KMS-11 (cell line): ENCODE measurements around the gene ALMS1.

Experiments
- H2AFZ ChIP-seq: fragments of 200-600 bp; sonication (generic); 2 replicates; pipeline ENCODE4 v1.6.1; 2016; ENCODE audit warnings: antibody characterized with exemption, mixed run types, low read depth
- H3K27ac ChIP-seq: fragments of 200-600 bp; sonication (generic); 2 replicates; pipeline ENCODE4 v1.6.1; 2016; ENCODE audit warnings: mild to moderate bottlenecking, mixed run types
- H3K27me3 ChIP-seq: fragments of 200-600 bp; sonication (generic); 2 replicates; pipeline ENCODE4 v1.6.1; 2017; ENCODE audit warnings: mild to moderate bottlenecking, low read depth, mixed run types, moderate library complexity; ENCODE audit not compliant: insufficient read depth
- H3K36me3 ChIP-seq: fragments of 200-600 bp; sonication (generic); 2 replicates; pipeline ENCODE4 v1.6.1; 2017; ENCODE audit warnings: mild to moderate bottlenecking, mixed run types; ENCODE audit not compliant: insufficient read depth
- H3K4me1 ChIP-seq: fragments of 200-600 bp; sonication (generic); 2 replicates; pipeline ENCODE4 v1.6.1; 2016; ENCODE audit warnings: mild to moderate bottlenecking, low read depth, mixed run types; ENCODE audit not compliant: poor library complexity, severe bottlenecking
- H3K4me2 ChIP-seq: fragments of 200-600 bp; sonication (generic); 2 replicates; pipeline ENCODE4 v1.7.0; 2016; ENCODE audit warnings: mild to moderate bottlenecking, mixed run types
- H3K4me3 ChIP-seq: fragments of 200-600 bp; sonication (generic); IDR thresholded peaks from 2 replicates; pipeline ENCODE4 v1.6.1; 2017; ENCODE audit warnings: low read depth, low read length, mixed read lengths; ENCODE audit not compliant: insufficient read depth
- H3K79me2 ChIP-seq: fragments of 200-600 bp; sonication (generic); 2 replicates; pipeline ENCODE4 v1.6.1; 2016; ENCODE audit warnings: low read depth, mixed run types; ENCODE audit not compliant: insufficient read depth
- H3K9ac ChIP-seq: fragments of 200-600 bp; sonication (generic); 2 replicates; pipeline ENCODE4 v1.6.1; 2016; ENCODE audit warnings: mild to moderate bottlenecking, mixed run types
- H4K20me1 ChIP-seq: fragments of 200-600 bp; sonication (generic); 2 replicates; pipeline ENCODE4 v1.6.1; 2016; ENCODE audit warnings: mild to moderate bottlenecking, mixed run types; ENCODE audit not compliant: insufficient read depth
- TF ChIP-seq, protein P1 (sequence below): fragments of 200-600 bp; sonication (generic); conservative IDR thresholded peaks from 2 replicates; pipeline ENCODE4 v1.6.1; 2017; ENCODE audit warnings: low read depth, mild to moderate bottlenecking, antibody characterized with exemption, low read length, moderate library complexity, mixed read lengths

Gene ALMS1

DNA sequence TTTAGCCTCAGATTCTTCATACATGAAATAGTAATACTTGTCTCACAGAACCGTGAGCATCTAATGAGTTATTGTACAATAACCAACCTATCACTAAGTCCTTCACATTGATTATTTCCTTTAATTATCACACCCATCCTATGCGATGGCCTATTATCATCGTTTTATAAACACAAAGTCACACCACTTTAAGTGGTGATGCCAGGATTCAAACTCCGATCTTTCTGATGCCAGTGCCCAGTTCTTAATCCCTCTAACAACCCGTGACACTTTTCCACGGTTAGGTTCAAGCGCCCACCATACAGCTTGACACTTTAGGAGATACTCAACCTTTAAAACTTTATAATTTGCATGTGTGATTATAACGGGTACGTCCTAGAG lies 523 bp upstream of the ALMS1 start:
- Histone ChIP-seq H3K9ac (peak overlapping the region; percentile 62), H3K79me2 (peaks cover 34% of the 10 kb centered on the region; the same call in 1 of the 2 replicates), H3K27ac (peak overlapping the region; percentile 58), H4K20me1 (no peaks in the 10 kb centered on the region), H3K4me3 (no peak overlapping the region), H3K4me2 (peak overlapping the region; percentile 86), H3K36me3 (no peaks in the 10 kb centered on the region), H3K4me1 (peaks cover 23% of the 10 kb centered on the region), H2AFZ (peak overlapping the region; percentile 96), H3K27me3 (no peaks in the 10 kb centered on the region)
- TF ChIP-seq, protein P1, sequence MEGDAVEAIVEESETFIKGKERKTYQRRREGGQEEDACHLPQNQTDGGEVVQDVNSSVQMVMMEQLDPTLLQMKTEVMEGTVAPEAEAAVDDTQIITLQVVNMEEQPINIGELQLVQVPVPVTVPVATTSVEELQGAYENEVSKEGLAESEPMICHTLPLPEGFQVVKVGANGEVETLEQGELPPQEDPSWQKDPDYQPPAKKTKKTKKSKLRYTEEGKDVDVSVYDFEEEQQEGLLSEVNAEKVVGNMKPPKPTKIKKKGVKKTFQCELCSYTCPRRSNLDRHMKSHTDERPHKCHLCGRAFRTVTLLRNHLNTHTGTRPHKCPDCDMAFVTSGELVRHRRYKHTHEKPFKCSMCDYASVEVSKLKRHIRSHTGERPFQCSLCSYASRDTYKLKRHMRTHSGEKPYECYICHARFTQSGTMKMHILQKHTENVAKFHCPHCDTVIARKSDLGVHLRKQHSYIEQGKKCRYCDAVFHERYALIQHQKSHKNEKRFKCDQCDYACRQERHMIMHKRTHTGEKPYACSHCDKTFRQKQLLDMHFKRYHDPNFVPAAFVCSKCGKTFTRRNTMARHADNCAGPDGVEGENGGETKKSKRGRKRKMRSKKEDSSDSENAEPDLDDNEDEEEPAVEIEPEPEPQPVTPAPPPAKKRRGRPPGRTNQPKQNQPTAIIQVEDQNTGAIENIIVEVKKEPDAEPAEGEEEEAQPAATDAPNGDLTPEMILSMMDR, result no peak

DNA sequence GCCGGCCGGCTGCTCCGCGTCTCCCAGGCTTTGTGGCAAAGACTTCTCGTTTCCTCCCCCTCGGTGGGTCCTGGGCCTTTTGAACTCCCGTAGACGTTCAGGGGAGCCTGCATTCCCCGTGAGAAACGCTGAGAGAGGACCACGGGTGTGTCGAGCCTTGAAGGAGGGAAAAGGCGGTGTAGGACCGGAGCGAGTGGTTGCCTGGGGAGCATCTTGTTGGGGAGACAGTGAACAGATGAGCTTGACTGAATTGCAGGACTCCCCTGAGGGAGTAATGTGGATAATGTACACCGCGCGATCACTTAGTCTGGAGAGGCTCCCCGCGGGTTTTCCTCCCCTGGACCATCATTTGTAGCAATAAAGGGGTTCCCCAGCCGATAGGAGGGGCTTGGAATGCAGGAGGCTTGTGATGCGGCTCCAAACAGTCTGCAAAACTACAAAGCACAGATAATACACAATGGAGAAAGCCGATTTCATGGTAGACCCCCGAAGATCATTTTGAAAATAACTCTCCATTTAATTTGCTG lies 769 bp downstream of the ALMS1 start:
- TF ChIP-seq, protein P1, result no peak

GRCh38 chr2:73386894-73387636 lies 1.4 kb downstream of the ALMS1 start:
- Histone ChIP-seq H3K36me3 (no peaks in the 10 kb centered on the region), H2AFZ (peak overlapping the region; percentile 76), H3K27ac (peak overlapping the region; percentile 72), H3K4me3 (peak overlapping the region; percentile 91), H3K9ac (peak overlapping the region; percentile 69), H4K20me1 (no peaks in the 10 kb centered on the region), H3K4me2 (peak overlapping the region; percentile 91), H3K27me3 (no peaks in the 10 kb centered on the region), H3K79me2 (peaks cover 48% of the 10 kb centered on the region; the same call in 1 of the 2 replicates), H3K4me1 (peaks cover 23% of the 10 kb centered on the region)
- TF ChIP-seq, protein P1, result no peak

More for the DNA sequence above, 769 bp downstream of the ALMS1 start:
- no peaks in the 10 kb centered on the region for H3K27me3 ChIP-seq
- no peaks in the 10 kb centered on the region for H3K36me3 ChIP-seq
- H3K79me2 ChIP-seq, result peaks cover 43% of the 10 kb centered on the region; the same call in 1 of the 2 replicates
- H3K4me1 ChIP-seq, result peaks cover 23% of the 10 kb centered on the region
- peak overlapping the region; percentile 76 for H2AFZ ChIP-seq
- peak overlapping the region; percentile 91 for H3K4me2 ChIP-seq
- peak overlapping the region; percentile 91 for H3K4me3 ChIP-seq
- peak overlapping the region; percentile 72 for H3K27ac ChIP-seq
- H4K20me1 ChIP-seq, result no peaks in the 10 kb centered on the region
- peak overlapping the region; percentile 69 for H3K9ac ChIP-seq

GRCh38 chr2:73402386-73403103 lies 16.9 kb downstream of the ALMS1 start:
- Histone ChIP-seq H3K4me1 (no peaks in the 10 kb centered on the region), H3K79me2 (peaks cover 4% of the 10 kb centered on the region; the same call in 1 of the 2 replicates), H3K27me3 (no peaks in the 10 kb centered on the region)

More at GRCh38 chr2:73402386-73403103, 16.9 kb downstream of the ALMS1 start:
- Histone ChIP-seq H2AFZ (no peak overlapping the region), H3K36me3 (no peaks in the 10 kb centered on the region; the same call in 1 of the 2 replicates), H4K20me1 (no peaks in the 10 kb centered on the region), H3K4me3 (no peak overlapping the region), H3K4me2 (no peak overlapping the region), H3K9ac (no peak overlapping the region), H3K27ac (no peak overlapping the region)
- TF ChIP-seq, protein P1, result no peak
